Suppressor macrophage treated with lipopolysaccharide for 1 hour (primary cell): Measurements from ENCODE around the gene FASN.

Source experiments
- DNase-seq, 3 donors: peaks; one replicate each; pipeline ENCODE4 v3.0.0-alpha.2; 2020 to 2022

FASN gene

GRCh38 chr17:82100502-82101298, 2.7 kb upstream of the FASN start:
- DNase-seq, result no peak

GRCh38 chr17:82098939-82099763, 1.1 kb upstream of the FASN start:
- DNase-seq, result peak in 2 of 3 donors; percentile 5 to 24

GRCh38 chr17:82097919-82098168, 192 bp downstream of the FASN start:
- no peak for DNase-seq

GRCh38 chr17:82097184-82097918, 685 bp downstream of the FASN start:
- DNase-seq, result peak; percentile 42 to 78 (median 56)

GRCh38 chr17:82096709-82097183, 1.3 kb downstream of the FASN start:
- no peak for DNase-seq

GRCh38 chr17:82095777-82096708, 2.0 kb downstream of the FASN start:
- no peak for DNase-seq

GRCh38 chr17:82094931-82095776, 2.9 kb downstream of the FASN start:
- DNase-seq, result no peak

GRCh38 chr17:82092995-82093751, 4.9 kb downstream of the FASN start:
- DNase-seq, result no peak

- no peak for DNase-seq
Measured at GRCh38 chr17:82092628-82092994, 5.4 kb downstream of the FASN start.

- no peak for DNase-seq
Measured at GRCh38 chr17:82092094-82092586, 5.9 kb downstream of the FASN start.

GRCh38 chr17:82091264-82092066, 6.6 kb downstream of the FASN start:
- DNase-seq, result no peak

- DNase-seq, result no peak
Measured at GRCh38 chr17:82090549-82091263, 7.3 kb downstream of the FASN start.

GRCh38 chr17:82089723-82090548, 8.1 kb downstream of the FASN start:
- no peak for DNase-seq

- no peak for DNase-seq
Measured at GRCh38 chr17:82088838-82089722, 9.0 kb downstream of the FASN start.

GRCh38 chr17:82087961-82088837, 9.8 kb downstream of the FASN start:
- DNase-seq, result no peak
